ENCODE data around the gene ITFG2.

ITFG2 gene

GRCh38 chr12:2785017-2785416 is 27.5 kb upstream of the ITFG2 start:
- H3K4me1 Mint-ChIP-seq (ENCODE audit: low read depth): peaks cover 7% of the 10 kb centered on the region
- H3K27me3 Mint-ChIP-seq (ENCODE audit: low read depth): peaks cover 37% of the 10 kb centered on the region
- no peaks in the 10 kb centered on the region for H3K36me3 Mint-ChIP-seq (ENCODE audit: low read depth)
- no peak overlapping the region for H3K4me3 Mint-ChIP-seq
- no peak overlapping the region for H3K27ac Mint-ChIP-seq
- no peaks in the 10 kb centered on the region for H3K9me3 Mint-ChIP-seq

GRCh38 chr12:2791089-2791488 is 21.4 kb upstream of the ITFG2 start:
- Mint-ChIP-seq H3K4me1 (ENCODE audit: low read depth) (peaks cover 1% of the 10 kb centered on the region), H3K27me3 (ENCODE audit: low read depth) (peaks cover 25% of the 10 kb centered on the region), H3K27ac (no peak overlapping the region), H3K36me3 (ENCODE audit: low read depth) (no peaks in the 10 kb centered on the region), H3K4me3 (no peak overlapping the region), H3K9me3 (no peaks in the 10 kb centered on the region)

GRCh38 chr12:2792671-2793500 is 19.6 kb upstream of the ITFG2 start:
- Mint-ChIP-seq H3K36me3 (ENCODE audit: low read depth) (peaks cover 5% of the 10 kb centered on the region), H3K27me3 (ENCODE audit: low read depth) (peaks cover 25% of the 10 kb centered on the region), H3K4me1 (ENCODE audit: low read depth) (peaks cover 13% of the 10 kb centered on the region), H3K4me3 (no peak overlapping the region), H3K27ac (no peak overlapping the region), H3K9me3 (no peaks in the 10 kb centered on the region)

- Mint-ChIP-seq H3K4me1 (ENCODE audit: low read depth) (peaks cover 13% of the 10 kb centered on the region), H3K4me3 (peak overlapping the region; percentile 77), H3K9me3 (no peaks in the 10 kb centered on the region), H3K27me3 (ENCODE audit: low read depth) (peaks cover 19% of the 10 kb centered on the region), H3K27ac (no peak overlapping the region), H3K36me3 (ENCODE audit: low read depth) (peaks cover 7% of the 10 kb centered on the region)
These were observed 18.9 kb upstream of the ITFG2 start for GRCh38 chr12:2793561-2793960.

DNA sequence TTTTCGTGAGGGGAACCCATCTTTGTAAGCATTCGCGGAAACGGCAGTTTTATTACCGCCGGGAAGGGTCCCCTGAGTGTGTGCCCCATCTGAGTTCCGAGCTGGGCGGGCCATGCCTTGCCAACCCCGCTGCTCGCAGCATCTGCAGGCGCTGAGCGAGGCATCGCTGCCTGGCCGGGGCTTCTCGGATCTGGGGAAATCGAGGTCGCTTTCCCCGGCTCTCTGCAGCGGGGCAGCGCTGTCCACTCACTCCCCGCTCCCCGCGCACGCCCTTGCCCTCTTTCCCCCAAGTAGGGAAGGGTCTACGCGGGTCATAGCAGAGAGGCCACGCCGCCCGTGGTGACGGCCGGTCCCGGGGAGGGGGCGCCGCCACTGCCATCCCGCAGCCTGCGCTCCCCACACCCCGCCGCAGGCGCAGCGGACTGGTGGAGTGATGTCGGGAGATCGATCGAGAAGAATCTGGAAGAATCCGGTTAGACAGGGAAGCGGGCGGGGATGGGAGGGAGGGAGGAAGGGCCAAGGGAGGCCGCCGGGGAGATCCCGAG is 18.2 kb upstream of the ITFG2 start:
- Mint-ChIP-seq H3K9me3 (no peaks in the 10 kb centered on the region), H3K27ac (no peak overlapping the region), H3K27me3 (ENCODE audit: low read depth) (peaks cover 19% of the 10 kb centered on the region), H3K4me3 (peak overlapping the region; percentile 77), H3K4me1 (ENCODE audit: low read depth) (peaks cover 16% of the 10 kb centered on the region), H3K36me3 (ENCODE audit: low read depth) (peaks cover 14% of the 10 kb centered on the region)

DNA sequence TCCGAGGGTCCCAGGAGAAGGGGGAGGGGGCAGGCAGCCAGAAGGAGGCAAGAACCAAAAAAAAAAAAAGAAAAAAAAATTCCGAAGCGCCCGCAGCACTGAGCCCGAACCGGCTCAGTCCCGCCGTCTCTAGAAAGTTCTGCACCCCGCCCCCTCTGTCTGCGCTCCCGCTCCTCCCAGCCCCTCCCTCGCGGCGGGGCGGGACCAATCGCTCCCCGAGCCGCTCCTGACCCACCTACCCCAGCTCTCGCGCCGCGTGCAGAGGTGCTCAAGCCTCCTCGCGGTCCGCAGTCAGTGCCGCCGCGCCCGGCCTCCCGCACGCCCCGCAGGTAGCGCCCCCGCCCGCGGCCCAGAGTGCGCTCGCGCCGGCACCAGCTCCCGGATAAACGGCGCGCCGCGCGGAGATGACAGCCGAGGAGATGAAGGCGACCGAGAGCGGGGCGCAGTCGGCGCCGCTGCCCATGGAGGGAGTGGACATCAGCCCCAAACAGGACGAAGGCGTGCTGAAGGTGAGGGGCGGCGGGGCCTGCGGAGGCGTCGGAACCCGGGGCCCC is 17.7 kb upstream of the ITFG2 start, which contains the start of gene FKBP4:
Gene FKBP4 (plus strand): TSS at position 235 of the 554 bp plus-strand sequence. CDS start 170 bp downstream, at position 405.
- Mint-ChIP-seq H3K36me3 (ENCODE audit: low read depth) (peaks cover 19% of the 10 kb centered on the region), H3K27me3 (ENCODE audit: low read depth) (peaks cover 19% of the 10 kb centered on the region), H3K4me3 (peak within 1 kb of the TSS; percentile 93), H3K27ac (peak within 1 kb of the TSS; percentile 45), H3K4me1 (ENCODE audit: low read depth) (peaks cover 16% of the 10 kb centered on the region), H3K9me3 (no peaks in the 10 kb centered on the region)

GRCh38 chr12:2795291-2796186 is 16.9 kb upstream of the ITFG2 start:
- Mint-ChIP-seq H3K9me3 (no peaks in the 10 kb centered on the region), H3K36me3 (ENCODE audit: low read depth) (peaks cover 25% of the 10 kb centered on the region), H3K4me1 (ENCODE audit: low read depth) (peaks cover 16% of the 10 kb centered on the region), H3K27me3 (ENCODE audit: low read depth) (peaks cover 19% of the 10 kb centered on the region), H3K27ac (peak overlapping the region; percentile 85), H3K4me3 (peak overlapping the region; percentile 93)

DNA sequence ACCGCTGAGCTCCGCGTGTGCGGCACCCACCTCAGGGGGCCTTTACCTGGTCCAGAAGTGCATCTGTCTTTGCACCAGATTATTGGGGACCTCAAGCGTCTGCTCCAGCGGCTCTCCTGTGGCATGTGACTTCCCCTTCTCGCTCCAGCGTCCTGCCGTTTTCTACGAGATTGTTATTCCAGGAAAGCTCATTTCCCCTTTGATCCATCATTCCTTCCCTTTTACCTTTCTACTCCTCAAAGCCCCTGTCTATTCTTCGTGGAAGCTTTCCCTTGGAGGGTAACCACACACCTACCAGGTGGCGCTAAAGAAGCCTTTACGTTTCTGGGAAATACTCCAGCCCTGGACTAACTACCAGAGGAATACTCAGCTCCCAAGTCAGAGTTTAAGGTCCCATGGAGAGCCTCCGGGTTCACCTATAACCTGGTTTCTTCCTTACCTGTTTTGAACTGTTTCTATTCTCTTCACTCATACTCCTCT is 16.2 kb upstream of the ITFG2 start:
- H3K36me3 Mint-ChIP-seq (ENCODE audit: low read depth): peaks cover 29% of the 10 kb centered on the region
- peaks cover 19% of the 10 kb centered on the region for H3K27me3 Mint-ChIP-seq (ENCODE audit: low read depth)
- H3K4me3 Mint-ChIP-seq: peak overlapping the region; percentile 93
- peak overlapping the region; percentile 85 for H3K27ac Mint-ChIP-seq
- H3K4me1 Mint-ChIP-seq (ENCODE audit: low read depth): peaks cover 16% of the 10 kb centered on the region
- H3K9me3 Mint-ChIP-seq: no peaks in the 10 kb centered on the region

DNA sequence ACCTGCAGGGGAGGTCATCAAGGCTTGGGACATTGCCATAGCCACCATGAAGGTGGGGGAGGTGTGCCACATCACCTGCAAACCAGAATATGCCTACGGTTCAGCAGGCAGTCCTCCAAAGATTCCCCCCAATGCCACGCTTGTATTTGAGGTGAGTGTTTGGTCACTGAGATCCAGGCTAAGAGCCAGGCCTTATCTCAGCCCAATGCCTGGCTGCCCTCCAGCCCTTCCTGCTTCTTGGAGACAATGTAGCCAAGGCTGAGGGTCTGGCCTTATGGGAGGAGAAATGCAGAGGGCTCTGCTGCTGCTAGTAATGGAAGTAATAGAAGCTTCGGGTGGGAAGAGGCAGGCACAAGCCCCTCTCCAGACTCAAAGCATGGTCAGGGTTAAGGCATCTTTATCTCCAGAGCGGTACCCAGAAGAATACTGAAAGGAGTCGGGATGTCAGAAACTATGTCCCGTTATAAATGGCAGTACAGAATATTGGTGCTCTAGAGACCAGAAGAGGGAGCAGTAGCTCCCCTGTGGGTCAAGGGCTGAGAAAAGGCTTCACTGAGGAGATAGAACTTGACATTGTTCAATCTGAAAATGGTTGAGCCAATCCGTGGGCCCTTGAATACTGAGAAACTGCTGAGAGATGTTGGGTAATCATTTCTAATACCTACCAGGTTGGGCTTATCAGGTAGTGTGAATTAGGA is 14.6 kb upstream of the ITFG2 start:
- no peaks in the 10 kb centered on the region for H3K9me3 Mint-ChIP-seq
- no peak overlapping the region for H3K27ac Mint-ChIP-seq
- peaks cover 16% of the 10 kb centered on the region for H3K4me1 Mint-ChIP-seq (ENCODE audit: low read depth)
- peaks cover 36% of the 10 kb centered on the region for H3K36me3 Mint-ChIP-seq (ENCODE audit: low read depth)
- peaks cover 12% of the 10 kb centered on the region for H3K27me3 Mint-ChIP-seq (ENCODE audit: low read depth)
- no peak overlapping the region for H3K4me3 Mint-ChIP-seq

DNA sequence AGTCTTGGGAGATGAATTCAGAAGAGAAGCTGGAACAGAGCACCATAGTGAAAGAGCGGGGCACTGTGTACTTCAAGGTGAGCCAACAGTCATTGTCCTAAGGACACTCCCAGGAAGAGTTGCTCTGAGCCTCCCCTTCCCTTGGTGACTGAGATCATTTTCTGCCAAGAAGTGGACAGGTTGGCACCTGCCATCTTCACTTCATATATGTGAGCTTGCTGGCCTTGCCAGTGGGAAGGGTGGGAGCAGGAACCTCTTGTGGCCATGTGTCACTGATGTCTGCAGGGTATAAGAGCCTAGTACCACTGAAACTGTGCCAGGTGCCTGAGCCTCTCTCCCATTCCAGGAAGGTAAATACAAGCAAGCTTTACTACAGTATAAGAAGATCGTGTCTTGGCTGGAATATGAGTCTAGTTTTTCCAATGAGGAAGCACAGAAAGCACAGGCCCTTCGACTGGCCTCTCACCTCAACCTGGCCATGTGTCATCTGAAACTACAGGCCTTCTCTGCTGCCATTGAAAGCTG is 12.4 kb upstream of the ITFG2 start:
- Mint-ChIP-seq H3K4me1 (ENCODE audit: low read depth) (peaks cover 16% of the 10 kb centered on the region), H3K9me3 (no peaks in the 10 kb centered on the region), H3K4me3 (no peak overlapping the region), H3K27me3 (ENCODE audit: low read depth) (no peaks in the 10 kb centered on the region), H3K27ac (peak overlapping the region; percentile 16), H3K36me3 (ENCODE audit: low read depth) (peaks cover 50% of the 10 kb centered on the region)

GRCh38 chr12:2801044-2801783 is 11.3 kb upstream of the ITFG2 start:
- Mint-ChIP-seq H3K27me3 (ENCODE audit: low read depth) (no peaks in the 10 kb centered on the region), H3K36me3 (ENCODE audit: low read depth) (peaks cover 52% of the 10 kb centered on the region), H3K4me3 (no peak overlapping the region), H3K27ac (no peak overlapping the region), H3K4me1 (ENCODE audit: low read depth) (peaks cover 15% of the 10 kb centered on the region), H3K9me3 (no peaks in the 10 kb centered on the region)

DNA sequence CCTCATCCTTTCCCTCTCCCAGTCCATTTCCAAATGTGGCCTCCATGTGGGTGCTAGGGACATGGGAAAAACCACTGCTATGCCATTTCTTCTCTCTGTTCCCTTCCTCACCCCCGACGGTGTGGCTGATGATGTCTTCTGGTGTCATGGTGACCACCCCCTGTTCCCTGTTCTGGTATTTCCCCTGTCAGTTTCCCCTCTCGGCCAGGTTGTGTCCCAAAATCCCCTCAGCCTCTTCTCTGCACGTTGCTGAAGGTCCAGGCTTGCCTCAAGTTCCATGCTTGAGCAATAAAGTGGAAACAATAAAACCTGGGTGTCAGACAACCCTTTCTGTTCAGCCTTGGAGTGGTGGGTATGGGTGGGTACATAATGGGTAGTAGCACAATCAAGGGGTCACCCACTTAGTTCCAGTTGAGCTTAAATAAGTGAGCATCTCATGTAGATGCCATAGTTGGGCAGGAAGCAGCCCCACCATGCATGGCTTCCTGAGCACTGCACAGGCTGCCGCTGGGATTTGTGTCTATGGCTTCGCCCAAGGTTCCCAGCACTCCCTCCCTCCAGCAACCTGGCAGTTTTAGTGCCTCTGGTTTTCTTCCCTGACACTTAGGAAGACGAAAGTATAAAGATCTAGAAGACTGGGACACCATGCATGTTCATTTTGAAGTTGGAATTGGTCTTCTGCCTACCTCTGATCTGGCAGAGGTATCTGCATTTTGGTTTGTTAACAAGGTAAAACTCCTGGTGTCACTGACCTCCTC is 8.7 kb upstream of the ITFG2 start:
- peaks cover 4% of the 10 kb centered on the region for H3K4me1 Mint-ChIP-seq (ENCODE audit: low read depth)
- H3K9me3 Mint-ChIP-seq: no peaks in the 10 kb centered on the region
- H3K36me3 Mint-ChIP-seq (ENCODE audit: low read depth): peaks cover 43% of the 10 kb centered on the region
- no peak overlapping the region for H3K4me3 Mint-ChIP-seq
- no peak overlapping the region for H3K27ac Mint-ChIP-seq
- H3K27me3 Mint-ChIP-seq (ENCODE audit: low read depth): no peaks in the 10 kb centered on the region

Measured in T-helper 1 cell treated with Interleukin-12 subunit alpha and Interleukin-12 subunit beta and Interleukin-4 antibody, amounts not matched to agents 30 μg/mL and 1 μg/mL, for 36 hours (primary cell).